ENCODE results near the gene MVK.

DNA sequence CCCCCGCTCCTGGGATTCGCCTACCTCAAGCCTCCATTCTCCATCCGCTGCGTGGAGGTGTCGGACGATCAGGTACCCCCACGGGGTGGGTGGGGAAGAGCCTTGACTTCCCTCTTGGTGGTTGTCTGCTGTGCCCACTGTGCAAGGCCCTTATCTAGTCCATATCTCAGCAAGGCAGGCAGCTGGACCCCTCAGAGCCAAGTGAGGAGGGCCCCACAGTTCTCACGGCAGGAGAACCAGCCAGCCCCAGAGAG lies 40.2 kb upstream of the MVK start:
- no peak for TF ChIP-seq EZH2 (IDR thresholded peaks at IDR 0.05; ENCODE audit: low read length)
- TF ChIP-seq, protein P1, sequence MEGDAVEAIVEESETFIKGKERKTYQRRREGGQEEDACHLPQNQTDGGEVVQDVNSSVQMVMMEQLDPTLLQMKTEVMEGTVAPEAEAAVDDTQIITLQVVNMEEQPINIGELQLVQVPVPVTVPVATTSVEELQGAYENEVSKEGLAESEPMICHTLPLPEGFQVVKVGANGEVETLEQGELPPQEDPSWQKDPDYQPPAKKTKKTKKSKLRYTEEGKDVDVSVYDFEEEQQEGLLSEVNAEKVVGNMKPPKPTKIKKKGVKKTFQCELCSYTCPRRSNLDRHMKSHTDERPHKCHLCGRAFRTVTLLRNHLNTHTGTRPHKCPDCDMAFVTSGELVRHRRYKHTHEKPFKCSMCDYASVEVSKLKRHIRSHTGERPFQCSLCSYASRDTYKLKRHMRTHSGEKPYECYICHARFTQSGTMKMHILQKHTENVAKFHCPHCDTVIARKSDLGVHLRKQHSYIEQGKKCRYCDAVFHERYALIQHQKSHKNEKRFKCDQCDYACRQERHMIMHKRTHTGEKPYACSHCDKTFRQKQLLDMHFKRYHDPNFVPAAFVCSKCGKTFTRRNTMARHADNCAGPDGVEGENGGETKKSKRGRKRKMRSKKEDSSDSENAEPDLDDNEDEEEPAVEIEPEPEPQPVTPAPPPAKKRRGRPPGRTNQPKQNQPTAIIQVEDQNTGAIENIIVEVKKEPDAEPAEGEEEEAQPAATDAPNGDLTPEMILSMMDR (optimal IDR thresholded peaks at IDR 0.05 in 1 of 3, IDR thresholded peaks at IDR 0.05 in 1 of 3, conservative IDR thresholded peaks at IDR 0.05 in 1 of 3; ENCODE audit: extremely low read depth in 1 of 3, insufficient read depth in 2 of 3, low read length in 3 of 3) = no peak
